ENCODE data around the gene OR1M1. TPM values are rescaled to one million over a fixed set of nuclear protein-coding genes. Genes with fewer than 3 reads are reported as not detected.
A peak's percentile ranks its signal among the peaks of the same experiment; 100 is the strongest.

Gene OR1M1
- polyA plus RNA-seq, 2 of the 4 experiments (the other 2 are of a cell fraction): not detected

DNA sequence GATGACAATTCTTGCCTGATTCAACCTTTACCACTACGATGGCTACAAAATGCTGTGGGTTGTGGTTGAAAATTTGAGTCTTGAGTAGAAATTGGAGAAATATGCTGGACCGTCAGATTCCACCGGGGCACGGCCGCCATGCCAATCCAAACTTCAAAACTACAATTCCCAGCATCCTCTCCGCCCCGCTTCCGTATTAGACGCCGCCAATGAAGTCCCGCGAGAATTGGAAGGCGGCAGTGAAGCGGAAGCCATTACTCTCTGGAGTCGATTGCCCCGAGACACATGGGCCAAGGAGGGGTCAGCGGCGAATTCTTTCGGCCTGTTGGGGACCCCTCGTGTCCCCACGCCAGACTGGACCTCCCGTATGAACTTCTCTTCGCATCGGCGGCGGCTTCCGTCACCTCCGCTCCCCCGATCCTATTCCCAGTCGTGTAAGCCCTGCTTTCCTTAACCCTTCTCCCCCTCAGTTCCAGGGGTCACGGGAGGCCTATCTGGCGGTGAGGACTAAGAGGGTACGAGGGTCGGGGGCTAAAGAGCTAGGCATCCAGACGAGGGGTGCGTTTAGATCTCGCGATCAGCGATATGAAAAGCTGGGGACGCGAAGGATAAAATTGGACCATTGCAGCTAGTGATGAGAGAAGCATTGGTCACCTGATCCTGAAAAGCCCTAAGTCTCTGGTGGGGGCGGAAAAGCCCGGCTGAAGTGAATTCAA lies 53.5 kb downstream of the OR1M1 start, which contains the start of gene ZNF317:
ZNF317 (plus strand) TSS at position 239 of the 716 bp plus-strand sequence. CDS start 15,620 bp downstream, outside the sequence.
- peak within 1 kb of the TSS; percentile 90 to 93 for H3K27ac ChIP-seq
- peak within 1 kb of the TSS; percentile 76 for H3K4me2 ChIP-seq
- 2% methylated on average over 33 of the region's 43 CpGs for WGBS (ENCODE audit: missing lambda C conversion rate)
- peak; percentile 73 to 91 for DNase-seq (ENCODE audit: low read depth in 1 of 2, low spot score in 1 of 2)
- no peak for TF ChIP-seq MAZ (IDR thresholded peaks at IDR 0.05; ENCODE audit: borderline replicate concordance, low read depth, low read length)
- TF ChIP-seq FOXS1 (CRISPR knock-in tag; IDR thresholded peaks at IDR 0.05): no peak
- no peak for TF ChIP-seq FOSL2 (IDR thresholded peaks at IDR 0.05)
- no peak for TF ChIP-seq FOSL2 (CRISPR knock-in tag; IDR thresholded peaks at IDR 0.05)
- TF ChIP-seq CBX2 (IDR thresholded peaks at IDR 0.05; ENCODE audit: borderline replicate concordance, low read depth): no peak
- TF ChIP-seq, protein P1, sequence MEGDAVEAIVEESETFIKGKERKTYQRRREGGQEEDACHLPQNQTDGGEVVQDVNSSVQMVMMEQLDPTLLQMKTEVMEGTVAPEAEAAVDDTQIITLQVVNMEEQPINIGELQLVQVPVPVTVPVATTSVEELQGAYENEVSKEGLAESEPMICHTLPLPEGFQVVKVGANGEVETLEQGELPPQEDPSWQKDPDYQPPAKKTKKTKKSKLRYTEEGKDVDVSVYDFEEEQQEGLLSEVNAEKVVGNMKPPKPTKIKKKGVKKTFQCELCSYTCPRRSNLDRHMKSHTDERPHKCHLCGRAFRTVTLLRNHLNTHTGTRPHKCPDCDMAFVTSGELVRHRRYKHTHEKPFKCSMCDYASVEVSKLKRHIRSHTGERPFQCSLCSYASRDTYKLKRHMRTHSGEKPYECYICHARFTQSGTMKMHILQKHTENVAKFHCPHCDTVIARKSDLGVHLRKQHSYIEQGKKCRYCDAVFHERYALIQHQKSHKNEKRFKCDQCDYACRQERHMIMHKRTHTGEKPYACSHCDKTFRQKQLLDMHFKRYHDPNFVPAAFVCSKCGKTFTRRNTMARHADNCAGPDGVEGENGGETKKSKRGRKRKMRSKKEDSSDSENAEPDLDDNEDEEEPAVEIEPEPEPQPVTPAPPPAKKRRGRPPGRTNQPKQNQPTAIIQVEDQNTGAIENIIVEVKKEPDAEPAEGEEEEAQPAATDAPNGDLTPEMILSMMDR (IDR thresholded peaks at IDR 0.05): no peak
- TF ChIP-seq EHMT2 (IDR thresholded peaks at IDR 0.05; ENCODE audit: low read depth): no peak
- TF ChIP-seq, protein P2, sequence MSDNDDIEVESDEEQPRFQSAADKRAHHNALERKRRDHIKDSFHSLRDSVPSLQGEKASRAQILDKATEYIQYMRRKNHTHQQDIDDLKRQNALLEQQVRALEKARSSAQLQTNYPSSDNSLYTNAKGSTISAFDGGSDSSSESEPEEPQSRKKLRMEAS (IDR thresholded peaks at IDR 0.05): peak; percentile 69
- no peak for TF ChIP-seq FOSB (CRISPR knock-in tag; IDR thresholded peaks at IDR 0.05)
- TF ChIP-seq NFE2L2 (conservative IDR thresholded peaks at IDR 0.05; ENCODE audit: low read length): no peak
- peak; percentile 56 for TF ChIP-seq POLR2A (IDR thresholded peaks at IDR 0.05; ENCODE audit: low read length)
- peak; percentile 15 for TF ChIP-seq MAFK (IDR thresholded peaks at IDR 0.05; ENCODE audit: partially characterized antibody)
- no peak for TF ChIP-seq SMC3 (IDR thresholded peaks at IDR 0.05)
- TF ChIP-seq GATA3 (IDR thresholded peaks at IDR 0.05; ENCODE audit: borderline replicate concordance): peak; percentile 45; the same call in 1 of the 2 replicates
- TF ChIP-seq, protein P3, sequence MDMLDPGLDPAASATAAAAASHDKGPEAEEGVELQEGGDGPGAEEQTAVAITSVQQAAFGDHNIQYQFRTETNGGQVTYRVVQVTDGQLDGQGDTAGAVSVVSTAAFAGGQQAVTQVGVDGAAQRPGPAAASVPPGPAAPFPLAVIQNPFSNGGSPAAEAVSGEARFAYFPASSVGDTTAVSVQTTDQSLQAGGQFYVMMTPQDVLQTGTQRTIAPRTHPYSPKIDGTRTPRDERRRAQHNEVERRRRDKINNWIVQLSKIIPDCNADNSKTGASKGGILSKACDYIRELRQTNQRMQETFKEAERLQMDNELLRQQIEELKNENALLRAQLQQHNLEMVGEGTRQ (IDR thresholded peaks at IDR 0.05): 0 out of 2 replicates have a peak, but pooled peaks have one; percentile 20
- TF ChIP-seq, protein P4, sequence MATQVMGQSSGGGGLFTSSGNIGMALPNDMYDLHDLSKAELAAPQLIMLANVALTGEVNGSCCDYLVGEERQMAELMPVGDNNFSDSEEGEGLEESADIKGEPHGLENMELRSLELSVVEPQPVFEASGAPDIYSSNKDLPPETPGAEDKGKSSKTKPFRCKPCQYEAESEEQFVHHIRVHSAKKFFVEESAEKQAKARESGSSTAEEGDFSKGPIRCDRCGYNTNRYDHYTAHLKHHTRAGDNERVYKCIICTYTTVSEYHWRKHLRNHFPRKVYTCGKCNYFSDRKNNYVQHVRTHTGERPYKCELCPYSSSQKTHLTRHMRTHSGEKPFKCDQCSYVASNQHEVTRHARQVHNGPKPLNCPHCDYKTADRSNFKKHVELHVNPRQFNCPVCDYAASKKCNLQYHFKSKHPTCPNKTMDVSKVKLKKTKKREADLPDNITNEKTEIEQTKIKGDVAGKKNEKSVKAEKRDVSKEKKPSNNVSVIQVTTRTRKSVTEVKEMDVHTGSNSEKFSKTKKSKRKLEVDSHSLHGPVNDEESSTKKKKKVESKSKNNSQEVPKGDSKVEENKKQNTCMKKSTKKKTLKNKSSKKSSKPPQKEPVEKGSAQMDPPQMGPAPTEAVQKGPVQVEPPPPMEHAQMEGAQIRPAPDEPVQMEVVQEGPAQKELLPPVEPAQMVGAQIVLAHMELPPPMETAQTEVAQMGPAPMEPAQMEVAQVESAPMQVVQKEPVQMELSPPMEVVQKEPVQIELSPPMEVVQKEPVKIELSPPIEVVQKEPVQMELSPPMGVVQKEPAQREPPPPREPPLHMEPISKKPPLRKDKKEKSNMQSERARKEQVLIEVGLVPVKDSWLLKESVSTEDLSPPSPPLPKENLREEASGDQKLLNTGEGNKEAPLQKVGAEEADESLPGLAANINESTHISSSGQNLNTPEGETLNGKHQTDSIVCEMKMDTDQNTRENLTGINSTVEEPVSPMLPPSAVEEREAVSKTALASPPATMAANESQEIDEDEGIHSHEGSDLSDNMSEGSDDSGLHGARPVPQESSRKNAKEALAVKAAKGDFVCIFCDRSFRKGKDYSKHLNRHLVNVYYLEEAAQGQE (IDR thresholded peaks at IDR 0.05): peak; percentile 86
- TF ChIP-seq, protein P5, sequence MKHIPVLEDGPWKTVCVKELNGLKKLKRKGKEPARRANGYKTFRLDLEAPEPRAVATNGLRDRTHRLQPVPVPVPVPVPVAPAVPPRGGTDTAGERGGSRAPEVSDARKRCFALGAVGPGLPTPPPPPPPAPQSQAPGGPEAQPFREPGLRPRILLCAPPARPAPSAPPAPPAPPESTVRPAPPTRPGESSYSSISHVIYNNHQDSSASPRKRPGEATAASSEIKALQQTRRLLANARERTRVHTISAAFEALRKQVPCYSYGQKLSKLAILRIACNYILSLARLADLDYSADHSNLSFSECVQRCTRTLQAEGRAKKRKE (CRISPR knock-in tag; IDR thresholded peaks at IDR 0.05; ENCODE audit: low read depth): no peak
- TF ChIP-seq CHD2 (IDR thresholded peaks at IDR 0.05; ENCODE audit: low read length, partially characterized antibody): peak; percentile 92
- TF ChIP-seq NPAS2 (CRISPR knock-in tag; IDR thresholded peaks at IDR 0.05; ENCODE audit: borderline replicate concordance): no peak
- TF ChIP-seq PHF8 (IDR thresholded peaks at IDR 0.05; ENCODE audit: borderline replicate concordance, low read depth): peak; percentile 62
- no peak for TF ChIP-seq RCOR1 (IDR thresholded peaks at IDR 0.05; ENCODE audit: low read depth, low read length)
- TF ChIP-seq KDM1A (IDR thresholded peaks at IDR 0.05; ENCODE audit: low read depth): no peak
- TF ChIP-seq JUN (IDR thresholded peaks at IDR 0.05): peak; percentile 32 to 76; a peak in 2 of 5 replicates
- peak; percentile 27; the same call in 1 of the 2 replicates for TF ChIP-seq KDM5A (IDR thresholded peaks at IDR 0.05)
- TF ChIP-seq, protein P6, sequence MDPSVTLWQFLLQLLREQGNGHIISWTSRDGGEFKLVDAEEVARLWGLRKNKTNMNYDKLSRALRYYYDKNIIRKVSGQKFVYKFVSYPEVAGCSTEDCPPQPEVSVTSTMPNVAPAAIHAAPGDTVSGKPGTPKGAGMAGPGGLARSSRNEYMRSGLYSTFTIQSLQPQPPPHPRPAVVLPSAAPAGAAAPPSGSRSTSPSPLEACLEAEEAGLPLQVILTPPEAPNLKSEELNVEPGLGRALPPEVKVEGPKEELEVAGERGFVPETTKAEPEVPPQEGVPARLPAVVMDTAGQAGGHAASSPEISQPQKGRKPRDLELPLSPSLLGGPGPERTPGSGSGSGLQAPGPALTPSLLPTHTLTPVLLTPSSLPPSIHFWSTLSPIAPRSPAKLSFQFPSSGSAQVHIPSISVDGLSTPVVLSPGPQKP (IDR thresholded peaks at IDR 0.05; ENCODE audit: low read depth, low read length): no peak
- no peak for TF ChIP-seq EP300 (IDR thresholded peaks at IDR 0.05)
- TF ChIP-seq, protein P7, sequence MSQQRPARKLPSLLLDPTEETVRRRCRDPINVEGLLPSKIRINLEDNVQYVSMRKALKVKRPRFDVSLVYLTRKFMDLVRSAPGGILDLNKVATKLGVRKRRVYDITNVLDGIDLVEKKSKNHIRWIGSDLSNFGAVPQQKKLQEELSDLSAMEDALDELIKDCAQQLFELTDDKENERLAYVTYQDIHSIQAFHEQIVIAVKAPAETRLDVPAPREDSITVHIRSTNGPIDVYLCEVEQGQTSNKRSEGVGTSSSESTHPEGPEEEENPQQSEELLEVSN (IDR thresholded peaks at IDR 0.05; ENCODE audit: borderline replicate concordance, low read depth): 0 out of 2 replicates have a peak, but pooled peaks have one; percentile 43
- TF ChIP-seq ZNF302 (CRISPR knock-in tag; IDR thresholded peaks at IDR 0.05): no peak
- TF ChIP-seq, protein P8, sequence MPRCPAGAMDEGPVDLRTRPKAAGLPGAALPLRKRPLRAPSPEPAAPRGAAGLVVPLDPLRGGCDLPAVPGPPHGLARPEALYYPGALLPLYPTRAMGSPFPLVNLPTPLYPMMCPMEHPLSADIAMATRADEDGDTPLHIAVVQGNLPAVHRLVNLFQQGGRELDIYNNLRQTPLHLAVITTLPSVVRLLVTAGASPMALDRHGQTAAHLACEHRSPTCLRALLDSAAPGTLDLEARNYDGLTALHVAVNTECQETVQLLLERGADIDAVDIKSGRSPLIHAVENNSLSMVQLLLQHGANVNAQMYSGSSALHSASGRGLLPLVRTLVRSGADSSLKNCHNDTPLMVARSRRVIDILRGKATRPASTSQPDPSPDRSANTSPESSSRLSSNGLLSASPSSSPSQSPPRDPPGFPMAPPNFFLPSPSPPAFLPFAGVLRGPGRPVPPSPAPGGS (IDR thresholded peaks at IDR 0.05): no peak
- TF ChIP-seq RFX5 (IDR thresholded peaks at IDR 0.05): no peak
- FAIRE-seq: no peak
- H3K4me3 ChIP-seq: peak within 1 kb of the TSS; percentile 86
- no peaks in the 10 kb centered on the region for H3K4me1 ChIP-seq
- peak; percentile 99 for ATAC-seq
- H3K9me3 ChIP-seq: peaks cover 42% of the 10 kb centered on the region
- ChIA-PET CTCF (no interaction called here), POLR2A (no interaction called here)

Measured in A549 (cell line).